Measurements from ENCODE around the gene COMMD8.

Gene COMMD8

GRCh38 chr4:47471591-47471990, 8.1 kb upstream of the COMMD8 start:
- Histone ChIP-seq H3K9ac (ENCODE audit: low read depth, low read length) (no peak overlapping the region), H3K9me3 (ENCODE audit: insufficient read depth, low read depth, low read length) (no peaks in the 10 kb centered on the region), H3K27me3 (ENCODE audit: insufficient read depth, low read length) (no peaks in the 10 kb centered on the region), H3K4me3 (ENCODE audit: low read length) (no peak overlapping the region), H3K27ac (ENCODE audit: low read depth, low read length) (no peak overlapping the region), H3K4me1 (ENCODE audit: insufficient read depth, low read length) (peaks cover 2% of the 10 kb centered on the region; the same call in 1 of the 2 replicates), H3K36me3 (ENCODE audit: insufficient read depth, low read length) (no peaks in the 10 kb centered on the region)
- WGBS: 90% methylated on average over 2 of the region's 2 CpGs

DNA sequence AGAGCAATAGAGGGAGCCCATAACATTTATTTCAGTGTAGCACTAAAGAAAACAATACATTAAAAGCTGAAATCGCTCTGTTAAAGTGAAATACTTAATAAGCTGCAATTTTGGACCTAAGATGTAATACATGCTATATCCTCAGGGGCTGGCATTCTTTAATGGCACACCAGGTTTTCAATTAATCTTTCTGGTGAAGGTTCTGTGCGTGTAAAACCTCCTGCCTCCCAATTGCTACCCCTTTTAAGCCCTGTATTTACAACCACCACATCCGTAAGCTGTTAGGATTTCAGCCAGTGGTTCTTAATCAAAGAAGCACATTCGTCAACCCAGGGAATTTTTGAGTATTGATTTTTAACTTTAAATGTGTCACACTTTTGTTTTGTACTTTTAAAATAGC, 7.6 kb upstream of the COMMD8 start:
- Histone ChIP-seq H3K4me3 (ENCODE audit: low read length) (no peak overlapping the region), H3K36me3 (ENCODE audit: insufficient read depth, low read length) (no peaks in the 10 kb centered on the region), H3K9ac (ENCODE audit: low read depth, low read length) (no peak overlapping the region), H3K27me3 (ENCODE audit: insufficient read depth, low read length) (no peaks in the 10 kb centered on the region), H3K27ac (ENCODE audit: low read depth, low read length) (no peak overlapping the region), H3K4me1 (ENCODE audit: insufficient read depth, low read length) (peaks cover 2% of the 10 kb centered on the region; the same call in 1 of the 2 replicates), H3K9me3 (ENCODE audit: insufficient read depth, low read depth, low read length) (no peaks in the 10 kb centered on the region)
- WGBS: 100% methylated on average over 3 of the region's 4 CpGs

DNA sequence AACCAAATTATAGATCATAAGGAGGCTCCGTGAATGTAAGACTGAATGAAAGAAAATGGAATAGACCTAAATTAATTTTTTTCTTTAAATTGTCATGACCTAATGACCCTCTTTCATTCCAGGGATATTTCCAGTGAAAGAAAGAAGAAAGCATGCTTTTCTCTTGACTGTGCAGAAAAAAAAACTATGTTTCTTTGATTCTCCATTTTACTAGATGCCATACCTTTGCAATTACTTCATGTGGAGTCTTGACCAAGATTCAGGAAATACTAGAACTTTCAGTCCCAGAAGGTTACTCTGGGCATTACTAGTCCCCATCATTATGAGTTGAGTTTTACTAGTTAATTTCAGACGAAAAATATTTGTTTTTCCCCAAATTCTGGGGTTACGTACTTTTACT, 6.4 kb upstream of the COMMD8 start:
- Histone ChIP-seq H3K27me3 (ENCODE audit: insufficient read depth, low read length) (no peaks in the 10 kb centered on the region), H3K9ac (ENCODE audit: low read depth, low read length) (no peak overlapping the region), H3K4me3 (ENCODE audit: low read length) (no peak overlapping the region), H3K27ac (ENCODE audit: low read depth, low read length) (no peak overlapping the region), H3K9me3 (ENCODE audit: insufficient read depth, low read depth, low read length) (no peaks in the 10 kb centered on the region), H3K36me3 (ENCODE audit: insufficient read depth, low read length) (no peaks in the 10 kb centered on the region), H3K4me1 (ENCODE audit: insufficient read depth, low read length) (peaks cover 2% of the 10 kb centered on the region; the same call in 1 of the 2 replicates)
- 100% methylated on average over 1 of the region's 3 CpGs for WGBS

DNA sequence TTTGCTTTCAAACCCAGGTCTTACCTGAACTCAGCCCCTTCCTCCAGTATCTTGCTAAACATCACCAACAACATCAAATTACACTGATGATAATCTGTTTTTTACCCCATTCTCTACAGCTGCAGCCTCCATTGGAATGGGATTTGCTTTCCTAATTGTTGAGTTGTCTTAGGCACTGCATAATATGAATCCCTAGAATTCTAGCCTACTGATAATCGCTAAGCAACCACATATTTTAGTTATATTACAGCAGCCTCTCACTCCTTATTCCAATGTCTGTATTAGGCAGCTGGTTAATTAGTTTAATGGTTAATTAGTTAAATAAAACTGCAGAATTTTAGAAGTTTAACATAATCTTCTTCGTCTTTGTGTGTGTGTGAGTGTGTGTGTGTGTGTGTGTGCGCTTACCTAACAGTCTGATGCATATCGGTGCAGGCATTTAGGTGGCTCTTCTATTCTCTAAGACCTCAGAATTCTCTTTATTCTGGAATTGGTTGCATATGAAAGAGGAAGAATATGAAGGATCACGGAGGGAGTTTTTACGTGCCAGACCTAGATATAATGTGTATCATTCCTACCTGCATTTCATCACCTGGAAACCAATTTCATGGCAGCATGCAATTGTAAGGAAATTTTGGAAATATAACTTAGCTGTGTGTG, 5.3 kb upstream of the COMMD8 start:
- Histone ChIP-seq H3K27ac (ENCODE audit: low read depth, low read length) (no peak overlapping the region), H3K9me3 (ENCODE audit: insufficient read depth, low read depth, low read length) (no peaks in the 10 kb centered on the region), H3K36me3 (ENCODE audit: insufficient read depth, low read length) (no peaks in the 10 kb centered on the region), H3K4me3 (ENCODE audit: low read length) (no peak overlapping the region), H3K27me3 (ENCODE audit: insufficient read depth, low read length) (no peaks in the 10 kb centered on the region), H3K4me1 (ENCODE audit: insufficient read depth, low read length) (peaks cover 2% of the 10 kb centered on the region; the same call in 1 of the 2 replicates), H3K9ac (ENCODE audit: low read depth, low read length) (no peak overlapping the region)
- WGBS: 87% methylated on average over 3 of the region's 6 CpGs

DNA sequence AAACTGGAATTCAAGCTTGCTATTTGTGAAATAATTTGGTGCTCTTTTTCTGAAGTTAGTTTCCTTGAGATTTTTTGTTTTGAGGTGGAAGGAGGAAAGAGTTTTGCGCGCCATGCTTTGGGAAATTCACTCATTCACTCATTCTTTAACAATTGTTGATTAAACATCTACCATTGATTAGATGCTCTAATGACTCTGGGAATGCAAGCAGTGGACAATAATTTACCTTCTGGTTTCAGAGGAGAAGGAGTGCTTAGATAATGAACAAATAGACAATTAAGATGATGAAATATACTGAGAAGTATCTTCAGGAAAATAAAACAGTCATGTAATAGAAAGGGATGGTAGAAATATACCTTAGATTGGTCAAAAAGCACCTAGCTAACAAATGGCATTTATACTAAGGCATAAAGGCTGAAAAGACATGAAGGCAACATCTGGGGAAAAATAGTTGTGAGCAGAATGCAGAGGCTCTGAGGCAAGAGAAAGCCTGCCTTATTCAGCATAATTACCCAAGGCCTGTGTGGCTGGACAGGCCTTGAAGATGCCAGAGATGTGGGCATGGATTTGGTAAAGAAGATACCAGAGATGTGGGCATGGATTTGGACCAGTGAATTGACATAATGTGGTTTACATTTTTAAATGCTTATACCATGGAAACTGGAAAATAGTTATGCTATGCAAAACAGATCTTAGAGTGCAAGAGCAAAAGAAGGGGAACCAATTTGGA, 2.7 kb upstream of the COMMD8 start:
- no peak overlapping the region for H3K27ac ChIP-seq (ENCODE audit: low read depth, low read length)
- whole genome bisulfite sequencing: no CpG with 5 or more reads among the region's 2 CpGs

GRCh38 chr4:47465004-47465403, 1.5 kb upstream of the COMMD8 start:
- no peak overlapping the region for H3K4me3 ChIP-seq (ENCODE audit: low read length)
- H3K36me3 ChIP-seq (ENCODE audit: insufficient read depth, low read length): no peaks in the 10 kb centered on the region
- no peak overlapping the region for H3K27ac ChIP-seq (ENCODE audit: low read depth, low read length)
- H3K27me3 ChIP-seq (ENCODE audit: insufficient read depth, low read length): no peaks in the 10 kb centered on the region
- H3K4me1 ChIP-seq (ENCODE audit: insufficient read depth, low read length): no peaks in the 10 kb centered on the region; the same call in 1 of the 2 replicates
- H3K9ac ChIP-seq (ENCODE audit: low read depth, low read length): no peak overlapping the region
- H3K9me3 ChIP-seq (ENCODE audit: insufficient read depth, low read depth, low read length): no peaks in the 10 kb centered on the region
- 91% methylated on average over 2 of the region's 2 CpGs for WGBS

More for the DNA sequence above, 2.7 kb upstream of the COMMD8 start:
- no peaks in the 10 kb centered on the region for H3K36me3 ChIP-seq (ENCODE audit: insufficient read depth, low read length)
- H3K9me3 ChIP-seq (ENCODE audit: insufficient read depth, low read depth, low read length): no peaks in the 10 kb centered on the region
- H3K27me3 ChIP-seq (ENCODE audit: insufficient read depth, low read length): no peaks in the 10 kb centered on the region
- H3K4me1 ChIP-seq (ENCODE audit: insufficient read depth, low read length): peaks cover under 1% of the 10 kb centered on the region; the same call in 1 of the 2 replicates
- H3K9ac ChIP-seq (ENCODE audit: low read depth, low read length): no peak overlapping the region
- H3K4me3 ChIP-seq (ENCODE audit: low read length): no peak overlapping the region

- 4% methylated on average over 6 of the region's 6 CpGs for WGBS
- Histone ChIP-seq H3K27ac (ENCODE audit: low read depth, low read length) (peak overlapping the region; percentile 70; the same call in 1 of the 2 replicates), H3K4me1 (ENCODE audit: insufficient read depth, low read length) (no peaks in the 10 kb centered on the region; the same call in 1 of the 2 replicates)
Observed at GRCh38 chr4:47462799-47463234, 685 bp downstream of the COMMD8 start.

DNA sequence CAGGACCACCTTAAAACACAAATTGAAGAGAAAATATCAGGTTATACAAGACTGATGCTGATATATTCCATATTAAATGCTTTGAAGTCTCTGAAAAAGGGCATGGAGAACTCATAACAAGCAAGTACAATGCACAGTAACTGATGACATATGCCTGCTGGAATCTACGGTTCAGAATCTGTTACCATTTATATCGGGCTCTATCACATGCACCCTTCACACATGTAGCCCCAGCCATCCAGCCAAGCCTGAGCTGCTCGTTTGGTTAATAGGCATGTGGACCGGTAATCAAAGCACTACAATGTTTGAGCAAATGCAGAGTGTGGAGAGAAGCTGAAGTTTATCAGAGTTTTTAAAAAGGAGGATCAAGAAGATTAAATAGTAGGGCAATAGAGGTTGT, 11.8 kb downstream of the COMMD8 start:
- Histone ChIP-seq H3K9ac (ENCODE audit: low read depth, low read length) (no peak overlapping the region), H3K4me3 (ENCODE audit: low read length) (no peak overlapping the region), H3K27me3 (ENCODE audit: insufficient read depth, low read length) (no peaks in the 10 kb centered on the region), H3K4me1 (ENCODE audit: insufficient read depth, low read length) (no peaks in the 10 kb centered on the region), H3K36me3 (ENCODE audit: insufficient read depth, low read length) (peaks cover 9% of the 10 kb centered on the region; the same call in 1 of the 2 replicates), H3K9me3 (ENCODE audit: insufficient read depth, low read depth, low read length) (no peaks in the 10 kb centered on the region), H3K27ac (ENCODE audit: low read depth, low read length) (no peak overlapping the region)
- WGBS: 82% methylated on average over 4 of the region's 4 CpGs

More at GRCh38 chr4:47462799-47463234, 685 bp downstream of the COMMD8 start:
- H3K4me3 ChIP-seq (ENCODE audit: low read length): peak overlapping the region; percentile 77
- no peaks in the 10 kb centered on the region for H3K36me3 ChIP-seq (ENCODE audit: insufficient read depth, low read length)
- no peaks in the 10 kb centered on the region for H3K27me3 ChIP-seq (ENCODE audit: insufficient read depth, low read length)
- H3K9me3 ChIP-seq (ENCODE audit: insufficient read depth, low read depth, low read length): no peaks in the 10 kb centered on the region
- peak overlapping the region; percentile 64 for H3K9ac ChIP-seq (ENCODE audit: low read depth, low read length)

GRCh38 chr4:47444031-47444430, 19.5 kb downstream of the COMMD8 start:
- H3K9me3 ChIP-seq (ENCODE audit: insufficient read depth, low read depth, low read length): no peaks in the 10 kb centered on the region

GRCh38 chr4:47442980-47443379, 20.5 kb downstream of the COMMD8 start:
- H3K36me3 ChIP-seq (ENCODE audit: insufficient read depth, low read length): no peaks in the 10 kb centered on the region
- WGBS: 93% methylated on average over 5 of the region's 5 CpGs
- no peaks in the 10 kb centered on the region for H3K27me3 ChIP-seq (ENCODE audit: insufficient read depth, low read length)
- no peak overlapping the region for H3K27ac ChIP-seq (ENCODE audit: low read depth, low read length)
- H3K9ac ChIP-seq (ENCODE audit: low read depth, low read length): no peak overlapping the region
- no peaks in the 10 kb centered on the region for H3K9me3 ChIP-seq (ENCODE audit: insufficient read depth, low read depth, low read length)
- no peak overlapping the region for H3K4me3 ChIP-seq (ENCODE audit: low read length)
- H3K4me1 ChIP-seq (ENCODE audit: insufficient read depth, low read length): peaks cover 7% of the 10 kb centered on the region; the same call in 1 of the 2 replicates

More at GRCh38 chr4:47444031-47444430, 19.5 kb downstream of the COMMD8 start:
- H3K36me3 ChIP-seq (ENCODE audit: insufficient read depth, low read length): no peaks in the 10 kb centered on the region
- H3K27ac ChIP-seq (ENCODE audit: low read depth, low read length): no peak overlapping the region
- H3K4me1 ChIP-seq (ENCODE audit: insufficient read depth, low read length): peaks cover 7% of the 10 kb centered on the region; the same call in 1 of the 2 replicates
- 95% methylated on average over 2 of the region's 2 CpGs for WGBS
- H3K27me3 ChIP-seq (ENCODE audit: insufficient read depth, low read length): no peaks in the 10 kb centered on the region
- H3K4me3 ChIP-seq (ENCODE audit: low read length): no peak overlapping the region
- H3K9ac ChIP-seq (ENCODE audit: low read depth, low read length): no peak overlapping the region

DNA sequence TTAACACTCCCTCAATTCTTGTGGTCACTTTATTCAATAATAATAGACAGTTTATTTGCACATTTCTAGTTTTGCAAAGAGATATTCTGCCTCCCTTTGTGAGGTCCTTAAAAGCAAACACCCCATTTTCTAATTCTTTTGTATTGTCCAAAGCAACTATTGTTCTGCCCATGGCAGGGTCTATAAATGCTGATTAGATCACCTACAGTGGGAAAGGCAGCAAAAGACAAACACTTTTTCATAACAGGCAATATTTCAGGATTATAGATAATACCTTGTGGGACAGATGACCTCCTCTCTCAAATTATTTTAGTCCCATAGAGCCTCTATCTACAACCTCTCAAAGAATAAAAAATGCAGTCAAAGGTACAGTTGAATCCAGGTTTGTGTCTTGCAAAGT, 28.6 kb downstream of the COMMD8 start:
- Histone ChIP-seq H3K27ac (ENCODE audit: low read depth, low read length) (no peak overlapping the region), H3K4me1 (ENCODE audit: insufficient read depth, low read length) (no peaks in the 10 kb centered on the region), H3K27me3 (ENCODE audit: insufficient read depth, low read length) (no peaks in the 10 kb centered on the region), H3K9ac (ENCODE audit: low read depth, low read length) (no peak overlapping the region), H3K9me3 (ENCODE audit: insufficient read depth, low read depth, low read length) (no peaks in the 10 kb centered on the region), H3K36me3 (ENCODE audit: insufficient read depth, low read length) (no peaks in the 10 kb centered on the region), H3K4me3 (ENCODE audit: low read length) (no peak overlapping the region)

Measured in HUES64 (cell line).